ENCODE data around the gene DYRK1A.

Gene DYRK1A

GRCh38 chr21:37372951-37373350 is 6.4 kb downstream of the DYRK1A start:
- H3K27me3 Mint-ChIP-seq, result no peaks in the 10 kb centered on the region
- H3K4me1 Mint-ChIP-seq, result peaks cover 86% of the 10 kb centered on the region
- no peak overlapping the region for H3K4me3 Mint-ChIP-seq
- no peak for ATAC-seq
- no peak overlapping the region for H3K27ac Mint-ChIP-seq
- no peaks in the 10 kb centered on the region for H3K9me3 Mint-ChIP-seq
- H3K36me3 Mint-ChIP-seq, result peaks cover 8% of the 10 kb centered on the region

GRCh38 chr21:37373539-37373938 is 7.0 kb downstream of the DYRK1A start:
- ATAC-seq, result no peak
- peaks cover 86% of the 10 kb centered on the region for H3K4me1 Mint-ChIP-seq
- no peak overlapping the region for H3K27ac Mint-ChIP-seq
- no peaks in the 10 kb centered on the region for H3K27me3 Mint-ChIP-seq
- no peak overlapping the region for H3K4me3 Mint-ChIP-seq
- H3K36me3 Mint-ChIP-seq, result peaks cover 8% of the 10 kb centered on the region
- H3K9me3 Mint-ChIP-seq, result no peaks in the 10 kb centered on the region

GRCh38 chr21:37374027-37374426 is 7.5 kb downstream of the DYRK1A start:
- H3K27me3 Mint-ChIP-seq, result no peaks in the 10 kb centered on the region
- no peak for ATAC-seq
- H3K36me3 Mint-ChIP-seq, result peaks cover 8% of the 10 kb centered on the region
- peaks cover 86% of the 10 kb centered on the region for H3K4me1 Mint-ChIP-seq
- peak overlapping the region; percentile 35 for H3K27ac Mint-ChIP-seq
- H3K9me3 Mint-ChIP-seq, result no peaks in the 10 kb centered on the region
- H3K4me3 Mint-ChIP-seq, result no peak overlapping the region

GRCh38 chr21:37375866-37376574 is 9.4 kb downstream of the DYRK1A start:
- no peak overlapping the region for H3K4me3 Mint-ChIP-seq
- H3K27me3 Mint-ChIP-seq, result no peaks in the 10 kb centered on the region
- no peak for ATAC-seq
- no peaks in the 10 kb centered on the region for H3K9me3 Mint-ChIP-seq
- no peak overlapping the region for H3K27ac Mint-ChIP-seq
- peaks cover 83% of the 10 kb centered on the region for H3K4me1 Mint-ChIP-seq
- H3K36me3 Mint-ChIP-seq, result peaks cover 8% of the 10 kb centered on the region

GRCh38 chr21:37378700-37379139 is 12.1 kb downstream of the DYRK1A start:
- Mint-ChIP-seq H3K4me1 (peaks cover 77% of the 10 kb centered on the region), H3K4me3 (peak overlapping the region; percentile 24), H3K36me3 (peaks cover 13% of the 10 kb centered on the region), H3K27ac (no peak overlapping the region), H3K27me3 (no peaks in the 10 kb centered on the region), H3K9me3 (peaks cover 3% of the 10 kb centered on the region)
- ATAC-seq, result no peak

GRCh38 chr21:37380349-37381323 is 14.1 kb downstream of the DYRK1A start:
- Mint-ChIP-seq H3K9me3 (peaks cover 6% of the 10 kb centered on the region), H3K4me1 (peaks cover 81% of the 10 kb centered on the region), H3K36me3 (peaks cover 16% of the 10 kb centered on the region), H3K4me3 (no peak overlapping the region), H3K27ac (no peak overlapping the region), H3K27me3 (no peaks in the 10 kb centered on the region)
- ATAC-seq, result no peak

- peaks cover 6% of the 10 kb centered on the region for H3K9me3 Mint-ChIP-seq
- ATAC-seq, result no peak
- no peaks in the 10 kb centered on the region for H3K27me3 Mint-ChIP-seq
- H3K27ac Mint-ChIP-seq, result no peak overlapping the region
- no peak overlapping the region for H3K4me3 Mint-ChIP-seq
- peaks cover 80% of the 10 kb centered on the region for H3K4me1 Mint-ChIP-seq
- peaks cover 9% of the 10 kb centered on the region for H3K36me3 Mint-ChIP-seq
These were observed 15.5 kb downstream of the DYRK1A start for GRCh38 chr21:37381883-37382585.

- ATAC-seq, result no peak
- Mint-ChIP-seq H3K27me3 (no peaks in the 10 kb centered on the region), H3K4me1 (peaks cover 81% of the 10 kb centered on the region), H3K27ac (no peak overlapping the region), H3K36me3 (peaks cover 9% of the 10 kb centered on the region), H3K9me3 (peaks cover 6% of the 10 kb centered on the region), H3K4me3 (no peak overlapping the region)
These were observed 16.5 kb downstream of the DYRK1A start for GRCh38 chr21:37383086-37383485.

GRCh38 chr21:37383784-37384311 is 17.3 kb downstream of the DYRK1A start:
- no peak overlapping the region for H3K27ac Mint-ChIP-seq
- no peak for ATAC-seq
- no peak overlapping the region for H3K4me3 Mint-ChIP-seq
- no peaks in the 10 kb centered on the region for H3K27me3 Mint-ChIP-seq
- H3K9me3 Mint-ChIP-seq, result peaks cover 6% of the 10 kb centered on the region
- H3K36me3 Mint-ChIP-seq, result peaks cover 9% of the 10 kb centered on the region
- peaks cover 80% of the 10 kb centered on the region for H3K4me1 Mint-ChIP-seq

- no peak overlapping the region for H3K27ac Mint-ChIP-seq
- H3K4me3 Mint-ChIP-seq, result no peak overlapping the region
- H3K4me1 Mint-ChIP-seq, result peaks cover 78% of the 10 kb centered on the region
- no peaks in the 10 kb centered on the region for H3K27me3 Mint-ChIP-seq
- peaks cover 9% of the 10 kb centered on the region for H3K36me3 Mint-ChIP-seq
- ATAC-seq, result no peak
- peaks cover 6% of the 10 kb centered on the region for H3K9me3 Mint-ChIP-seq
These were observed 17.8 kb downstream of the DYRK1A start for GRCh38 chr21:37384416-37384815.

- Mint-ChIP-seq H3K27ac (no peak overlapping the region), H3K4me3 (no peak overlapping the region), H3K27me3 (no peaks in the 10 kb centered on the region), H3K9me3 (peaks cover 6% of the 10 kb centered on the region), H3K36me3 (peaks cover 9% of the 10 kb centered on the region), H3K4me1 (peaks cover 81% of the 10 kb centered on the region)
- no peak for ATAC-seq
These were observed 18.7 kb downstream of the DYRK1A start for GRCh38 chr21:37385179-37385765.

- Mint-ChIP-seq H3K9me3 (peaks cover 6% of the 10 kb centered on the region), H3K36me3 (peaks cover 9% of the 10 kb centered on the region), H3K27ac (no peak overlapping the region), H3K4me3 (no peak overlapping the region), H3K4me1 (peaks cover 81% of the 10 kb centered on the region), H3K27me3 (no peaks in the 10 kb centered on the region)
- ATAC-seq, result no peak
These were observed 19.6 kb downstream of the DYRK1A start for GRCh38 chr21:37386151-37386550.

- no peak for ATAC-seq
- Mint-ChIP-seq H3K27ac (no peak overlapping the region), H3K4me1 (peaks cover 82% of the 10 kb centered on the region)
These were observed 22.9 kb downstream of the DYRK1A start for GRCh38 chr21:37389456-37389855.

GRCh38 chr21:37391666-37392065 is 25.1 kb downstream of the DYRK1A start:
- Mint-ChIP-seq H3K27me3 (no peaks in the 10 kb centered on the region), H3K4me3 (no peak overlapping the region), H3K27ac (peak overlapping the region; percentile 12), H3K9me3 (no peaks in the 10 kb centered on the region), H3K36me3 (no peaks in the 10 kb centered on the region), H3K4me1 (peaks cover 80% of the 10 kb centered on the region)
- ATAC-seq, result no peak

More at GRCh38 chr21:37389456-37389855, 22.9 kb downstream of the DYRK1A start:
- Mint-ChIP-seq H3K36me3 (no peaks in the 10 kb centered on the region), H3K4me3 (no peak overlapping the region), H3K9me3 (no peaks in the 10 kb centered on the region), H3K27me3 (no peaks in the 10 kb centered on the region)

Data from stimulated activated memory B cell treated with anti-CD40 and anti-IgM and Interleukin-4, amounts not matched to agents 10 μg/mL and 1 μg/mL and 100 μg/mL, for 72 hours (primary cell).